GM23338 (cell line): Measurements from ENCODE around the gene BLOC1S1. TPM values are rescaled to one million over a fixed set of nuclear protein-coding genes. Genes with fewer than 3 reads are reported as not detected.

ENCODE experiments used
- ATAC-seq: fragments of 200-7000 bp; cut with Tn5 transposase; 3 replicates; pipeline ENCODE4 v1.9.1; 2020
- DNase-seq: peaks from one replicate; pipeline ENCODE4 v3.0.0-alpha.2; 2015; ENCODE audit warnings: low spot score
- H2AFZ ChIP-seq: fragments of 200-600 bp; sonication (generic); 2 replicates; pipeline ENCODE4 v1.8.0; 2016; ENCODE audit warnings: antibody characterized with exemption, mild to moderate bottlenecking, moderate library complexity
- H3F3A ChIP-seq: fragments of 200-600 bp; sonication (generic); replicated peaks from 2 replicates; pipeline ENCODE4 v1.8.0; 2017; ENCODE audit warnings: antibody characterized with exemption, mixed run types, low read depth
- H3K27ac ChIP-seq: fragments of 200-600 bp; sonication (generic); 2 replicates; pipeline ENCODE4 v1.6.1; 2016; ENCODE audit warnings: low read depth
- H3K27me3 ChIP-seq: fragments of 200-600 bp; sonication (generic); 2 replicates; pipeline ENCODE4 v1.8.0; 2016; ENCODE audit warnings: mild to moderate bottlenecking, mixed run types, moderate library complexity; ENCODE audit not compliant: insufficient read depth
- H3K36me3 ChIP-seq: fragments of 200-600 bp; sonication (generic); 2 replicates; pipeline ENCODE4 v1.8.0; 2016; ENCODE audit warnings: mild to moderate bottlenecking; ENCODE audit not compliant: insufficient read depth
- H3K4me1 ChIP-seq: fragments of 200-600 bp; sonication (generic); 2 replicates; pipeline ENCODE4 v1.8.0; 2016; ENCODE audit warnings: mild to moderate bottlenecking, moderate library complexity; ENCODE audit not compliant: insufficient read depth
- H3K4me2 ChIP-seq: fragments of 200-600 bp; sonication (generic); 2 replicates; pipeline ENCODE4 v1.7.1; 2017; ENCODE audit warnings: mixed run types
- H3K4me3 ChIP-seq: fragments of 200-600 bp; sonication (generic); 2 replicates; pipeline ENCODE4 v1.6.1; 2016; ENCODE audit warnings: mixed run types
- H3K79me2 ChIP-seq: fragments of 200-600 bp; sonication (generic); replicated peaks from 2 replicates; pipeline ENCODE4 v1.8.0; 2017; ENCODE audit warnings: mild to moderate bottlenecking; ENCODE audit not compliant: insufficient read depth
- H3K9me2 ChIP-seq: fragments of 200-600 bp; sonication (generic); 2 replicates; pipeline ENCODE4 v1.8.0; 2017; ENCODE audit not compliant: insufficient read depth
- H4K20me1 ChIP-seq: fragments of 200-600 bp; sonication (generic); replicated peaks from 2 replicates; pipeline ENCODE4 v1.8.0; 2017; ENCODE audit warnings: mild to moderate bottlenecking; ENCODE audit not compliant: insufficient read depth
- H3K27ac Mint-ChIP-seq: 2 replicates; pipeline ENCODE4 v1.8.0; 2020; ENCODE audit warnings: inconsistent platforms, mild to moderate bottlenecking, moderate library complexity, mixed read lengths
- H3K27me3 Mint-ChIP-seq: 3 replicates; pipeline ENCODE4 v1.8.0; 2022; ENCODE audit warnings: low read depth, mild to moderate bottlenecking, moderate library complexity, mixed read lengths, inconsistent platforms; ENCODE audit not compliant: insufficient read depth, poor library complexity
- H3K36me3 Mint-ChIP-seq: 3 replicates; pipeline ENCODE4 v1.8.0; 2021; ENCODE audit warnings: low read depth, mild to moderate bottlenecking, inconsistent platforms, moderate library complexity, mixed read lengths
- H3K4me1 Mint-ChIP-seq: 3 replicates; pipeline ENCODE4 v1.8.0; 2020; ENCODE audit warnings: mild to moderate bottlenecking, inconsistent platforms, mixed read lengths
- H3K4me3 Mint-ChIP-seq: 3 replicates; pipeline ENCODE4 v1.8.0; 2021; ENCODE audit warnings: moderate library complexity, mild to moderate bottlenecking, inconsistent platforms, mixed read lengths
- H3K9me3 Mint-ChIP-seq: 3 replicates; pipeline ENCODE4 v1.8.0; 2020; ENCODE audit warnings: moderate library complexity, mild to moderate bottlenecking, inconsistent platforms, mixed read lengths
- CREB1 ChIP-seq: fragments of 250-450 bp; sonication (Bioruptor Pico); IDR thresholded peaks from 2 replicates; pipeline ENCODE4 v1.5.0; 2020; ENCODE audit warnings: low read depth, mild to moderate bottlenecking, moderate library complexity
- CTCF ChIP-seq, 2 experiments: fragments of 200-600 bp in 1 of 2; sonication (generic) in 1 of 2; conservative IDR thresholded peaks; 2 replicates each; pipeline versions ENCODE4 v1.5.1 to v1.6.1; 2016 to 2017; ENCODE audit warnings: antibody characterized with exemption in 2 of 2, low read depth in 2 of 2, mild to moderate bottlenecking in 2 of 2, moderate library complexity in 1 of 2
- ETS1 ChIP-seq: IDR thresholded peaks from 2 replicates; pipeline ENCODE4 v1.6.1; 2016; ENCODE audit warnings: antibody characterized with exemption
- EZH2 ChIP-seq: fragments of 200-600 bp; sonication (generic); IDR thresholded peaks from one replicate; pipeline ENCODE4 v1.8.0; 2017; ENCODE audit warnings: antibody characterized with exemption, mild to moderate bottlenecking, low read depth; ENCODE audit not compliant: unreplicated experiment
- NANOG ChIP-seq: IDR thresholded peaks from 2 replicates; pipeline ENCODE4 v1.6.1; 2016; ENCODE audit warnings: antibody characterized with exemption, borderline replicate concordance
- POLR2AphosphoS5 ChIP-seq: IDR thresholded peaks from 2 replicates; pipeline ENCODE4 v1.6.1; 2016; ENCODE audit warnings: antibody characterized with exemption, low read depth
- REST ChIP-seq: IDR thresholded peaks from one replicate; pipeline ENCODE4 v1.6.1; 2018; ENCODE audit warnings: antibody characterized with exemption; ENCODE audit not compliant: unreplicated experiment
- STAT1 ChIP-seq: IDR thresholded peaks from one replicate; pipeline ENCODE4 v1.6.1; 2016; ENCODE audit warnings: antibody characterized with exemption; ENCODE audit not compliant: unreplicated experiment
- ZNF114 ChIP-seq: fragments of 250-450 bp; sonication (Bioruptor Pico); IDR thresholded peaks from 2 replicates; pipeline ENCODE4 v1.5.0; 2020; ENCODE audit warnings: mild to moderate bottlenecking, moderate library complexity
- polyA plus RNA-seq: library from polyadenylated mRNA; unstranded; fragments of >200 nt; fragmentation: Nextera tagmentation; extraction: Ambion mirVana; gene quantifications from 2 replicates; pipeline ENCODE4 v1.2.1, GENCODE V29; 2016
- total RNA-seq: library from RNA; depleted of rRNA; stranded (reverse); fragments of >200 nt; shearing (Covaris generic); gene quantifications from 2 replicates; pipeline ENCODE4 v1.2.3, GENCODE V29; 2014

BLOC1S1 gene
- total and polyA plus RNA-seq, 2 experiments from 2014 or later = 68.3 to 174 TPM

GRCh38 chr12:55703901-55704761 is 11.7 kb upstream of the BLOC1S1 start:
- H3K79me2 ChIP-seq = peaks cover 28% of the 10 kb centered on the region
- Mint-ChIP-seq H3K4me1 (peaks cover 33% of the 10 kb centered on the region), H3K9me3 (no peaks in the 10 kb centered on the region), H3K27me3 (peaks cover 23% of the 10 kb centered on the region), H3K27ac (no peak overlapping the region), H3K4me3 (no peak overlapping the region; the same call in 2 of the 3 replicates), H3K36me3 (peaks cover 7% of the 10 kb centered on the region; the same call in 1 of the 3 replicates)
- H3K9me2 ChIP-seq = no peaks in the 10 kb centered on the region
- TF ChIP-seq NANOG = no peak
- ATAC-seq (no peak), DNase-seq (no peak)
- no peak overlapping the region for H3K27ac ChIP-seq
- H3K4me2 ChIP-seq = no peak overlapping the region
- no peak overlapping the region for H2AFZ ChIP-seq
- no peaks in the 10 kb centered on the region for H3K36me3 ChIP-seq
- H3K4me3 ChIP-seq = no peak overlapping the region
- peaks cover 19% of the 10 kb centered on the region for H3K4me1 ChIP-seq
- H4K20me1 ChIP-seq = peaks cover 3% of the 10 kb centered on the region; the same call in 1 of the 2 replicates
- H3F3A ChIP-seq = peaks cover 5% of the 10 kb centered on the region; the same call in 1 of the 2 replicates
- peaks cover 7% of the 10 kb centered on the region; the same call in 1 of the 2 replicates for H3K27me3 ChIP-seq

GRCh38 chr12:55704824-55705718 is 10.8 kb upstream of the BLOC1S1 start:
- Histone ChIP-seq H3K4me1 (peaks cover 26% of the 10 kb centered on the region), H3K27ac (no peak overlapping the region), H3K36me3 (no peaks in the 10 kb centered on the region), H3K27me3 (peaks cover 7% of the 10 kb centered on the region; the same call in 1 of the 2 replicates), H3K4me2 (peak overlapping the region; percentile 41), H4K20me1 (peaks cover 3% of the 10 kb centered on the region; the same call in 1 of the 2 replicates), H3F3A (peaks cover 7% of the 10 kb centered on the region; the same call in 1 of the 2 replicates), H3K9me2 (no peaks in the 10 kb centered on the region), H2AFZ (no peak overlapping the region), H3K4me3 (no peak overlapping the region), H3K79me2 (peaks cover 28% of the 10 kb centered on the region)
- no peak for ATAC-seq
- Mint-ChIP-seq H3K27ac (no peak overlapping the region), H3K36me3 (peaks cover 4% of the 10 kb centered on the region; the same call in 1 of the 3 replicates), H3K4me1 (peaks cover 38% of the 10 kb centered on the region), H3K4me3 (peak overlapping the region; percentile 10; the same call in 1 of the 3 replicates), H3K9me3 (no peaks in the 10 kb centered on the region), H3K27me3 (peaks cover 20% of the 10 kb centered on the region)
- DNase-seq = no peak
- no peak for TF ChIP-seq ETS1
- TF ChIP-seq ZNF114 (CRISPR knock-in tag) = no peak
- TF ChIP-seq CTCF (conservative IDR thresholded peaks at IDR 0.05; ENCODE audit: low read depth in 2 of 2) = no peak
- TF ChIP-seq CREB1 (CRISPR knock-in tag) = no peak
- TF ChIP-seq EZH2 = no peak
- no peak for TF ChIP-seq NANOG
- TF ChIP-seq REST = no peak
- no peak for TF ChIP-seq POLR2AphosphoS5
- TF ChIP-seq STAT1 = no peak
